ENCODE results near the gene PDE6B.

PDE6B gene

DNA sequence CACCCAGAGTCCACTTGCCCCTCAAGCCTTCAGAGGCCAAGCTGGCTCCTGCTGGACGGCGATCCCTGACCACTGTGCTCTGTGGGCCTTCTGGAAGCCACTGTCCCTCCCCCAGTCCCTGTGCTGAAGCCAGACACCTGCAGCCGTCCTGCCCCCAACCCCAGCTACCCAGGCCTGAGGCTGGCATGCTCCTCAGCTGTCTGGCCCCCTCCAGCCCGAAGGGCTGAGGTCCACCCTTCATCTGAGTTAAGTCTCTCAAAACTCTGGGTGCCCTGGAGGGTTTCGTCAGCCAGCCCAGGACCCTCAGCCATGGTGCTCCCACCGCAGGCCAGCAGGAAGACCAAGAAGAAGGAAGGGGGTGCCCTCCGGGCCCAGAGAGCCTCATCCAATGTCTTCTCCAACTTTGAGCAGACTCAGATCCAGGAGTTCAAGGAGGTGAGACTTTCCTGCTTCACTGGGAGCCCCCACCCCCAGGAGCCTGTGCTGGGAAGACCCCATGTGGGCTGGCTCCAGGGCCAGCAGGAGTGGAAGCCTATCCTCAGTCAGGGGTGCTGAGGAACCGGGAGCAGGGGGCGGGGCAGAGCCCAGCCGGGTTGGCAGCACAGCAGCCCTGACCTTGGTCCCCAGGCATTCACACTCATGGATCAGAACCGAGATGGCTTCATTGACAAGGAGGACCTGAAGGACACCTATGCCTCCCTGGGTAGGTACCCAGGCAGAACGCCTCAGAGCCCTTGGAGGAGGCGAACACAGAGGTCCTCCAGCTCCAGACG is 53.1 kb downstream of the PDE6B start:
- TF ChIP-seq, protein P1, sequence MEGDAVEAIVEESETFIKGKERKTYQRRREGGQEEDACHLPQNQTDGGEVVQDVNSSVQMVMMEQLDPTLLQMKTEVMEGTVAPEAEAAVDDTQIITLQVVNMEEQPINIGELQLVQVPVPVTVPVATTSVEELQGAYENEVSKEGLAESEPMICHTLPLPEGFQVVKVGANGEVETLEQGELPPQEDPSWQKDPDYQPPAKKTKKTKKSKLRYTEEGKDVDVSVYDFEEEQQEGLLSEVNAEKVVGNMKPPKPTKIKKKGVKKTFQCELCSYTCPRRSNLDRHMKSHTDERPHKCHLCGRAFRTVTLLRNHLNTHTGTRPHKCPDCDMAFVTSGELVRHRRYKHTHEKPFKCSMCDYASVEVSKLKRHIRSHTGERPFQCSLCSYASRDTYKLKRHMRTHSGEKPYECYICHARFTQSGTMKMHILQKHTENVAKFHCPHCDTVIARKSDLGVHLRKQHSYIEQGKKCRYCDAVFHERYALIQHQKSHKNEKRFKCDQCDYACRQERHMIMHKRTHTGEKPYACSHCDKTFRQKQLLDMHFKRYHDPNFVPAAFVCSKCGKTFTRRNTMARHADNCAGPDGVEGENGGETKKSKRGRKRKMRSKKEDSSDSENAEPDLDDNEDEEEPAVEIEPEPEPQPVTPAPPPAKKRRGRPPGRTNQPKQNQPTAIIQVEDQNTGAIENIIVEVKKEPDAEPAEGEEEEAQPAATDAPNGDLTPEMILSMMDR (IDR thresholded peaks at IDR 0.05; ENCODE audit: low read depth, low read length) = no peak
- no peak for DNase-seq (ENCODE audit: extremely low read depth, low read depth)

DNA sequence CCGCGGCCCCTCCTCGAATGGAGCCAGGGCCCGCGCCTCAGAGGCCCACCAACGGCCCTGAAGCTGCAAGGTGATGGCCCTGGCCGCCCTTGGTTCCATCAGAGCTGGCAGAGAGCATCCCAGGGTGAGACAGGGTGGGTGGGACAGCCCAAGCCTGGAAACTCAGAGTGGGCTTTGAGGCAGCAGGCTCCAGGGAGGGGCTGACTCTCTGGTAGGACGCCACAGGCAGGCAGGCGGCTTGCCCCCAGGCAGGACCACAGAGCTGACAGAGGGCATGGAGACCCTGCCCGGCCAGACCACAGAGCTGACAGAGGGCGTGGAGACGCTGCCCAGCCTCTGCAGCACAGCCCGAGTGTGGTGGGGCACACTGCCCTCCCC is 53.7 kb downstream of the PDE6B start:
- TF ChIP-seq, protein P1 (IDR thresholded peaks at IDR 0.05; ENCODE audit: low read depth, low read length) = no peak
- no peak for DNase-seq (ENCODE audit: extremely low read depth, low read depth)

DNA sequence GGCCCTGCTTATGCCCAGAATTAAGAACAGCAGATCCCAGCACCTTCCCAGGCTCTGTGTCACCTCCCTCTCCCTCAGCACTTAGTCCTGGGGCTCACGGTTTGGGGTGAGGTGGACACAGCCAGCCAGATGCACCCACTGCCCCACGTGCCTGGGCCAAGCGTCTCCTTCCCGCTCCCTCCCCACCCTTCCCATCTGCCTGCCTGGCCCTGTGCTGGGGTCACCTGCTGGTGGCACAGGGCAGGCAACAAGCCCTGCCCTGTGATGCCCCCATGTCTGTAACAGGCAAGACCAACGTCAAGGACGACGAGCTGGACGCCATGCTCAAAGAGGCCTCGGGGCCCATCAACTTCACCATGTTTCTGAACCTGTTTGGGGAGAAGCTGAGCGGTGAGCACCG is 54.3 kb downstream of the PDE6B start:
- no peak for DNase-seq (ENCODE audit: extremely low read depth, low read depth)
- TF ChIP-seq, protein P1 (IDR thresholded peaks at IDR 0.05; ENCODE audit: low read depth, low read length) = no peak

DNA sequence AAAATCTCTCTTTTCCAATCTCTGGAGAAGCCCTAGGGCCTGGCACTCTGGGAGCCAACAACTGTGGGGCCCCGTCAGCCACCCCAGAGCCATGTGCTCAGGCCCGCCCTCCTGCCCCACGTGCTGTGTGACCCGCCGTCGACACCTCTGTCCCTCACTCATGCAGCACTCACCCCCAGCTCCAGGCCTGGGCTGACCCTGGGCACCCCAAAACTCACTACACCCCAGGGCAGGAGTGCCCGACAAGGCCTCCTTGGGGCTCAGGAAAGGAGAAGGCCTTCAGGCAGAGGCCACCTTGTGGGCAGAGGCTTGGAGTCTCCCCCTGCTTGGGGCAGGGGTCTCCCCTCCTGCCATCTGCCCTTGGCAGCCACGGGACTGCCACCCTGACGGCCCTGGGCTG is 54.7 kb downstream of the PDE6B start:
- no peak for DNase-seq (ENCODE audit: extremely low read depth, low read depth)
- TF ChIP-seq, protein P1 (IDR thresholded peaks at IDR 0.05; ENCODE audit: low read depth, low read length) = no peak

DNA sequence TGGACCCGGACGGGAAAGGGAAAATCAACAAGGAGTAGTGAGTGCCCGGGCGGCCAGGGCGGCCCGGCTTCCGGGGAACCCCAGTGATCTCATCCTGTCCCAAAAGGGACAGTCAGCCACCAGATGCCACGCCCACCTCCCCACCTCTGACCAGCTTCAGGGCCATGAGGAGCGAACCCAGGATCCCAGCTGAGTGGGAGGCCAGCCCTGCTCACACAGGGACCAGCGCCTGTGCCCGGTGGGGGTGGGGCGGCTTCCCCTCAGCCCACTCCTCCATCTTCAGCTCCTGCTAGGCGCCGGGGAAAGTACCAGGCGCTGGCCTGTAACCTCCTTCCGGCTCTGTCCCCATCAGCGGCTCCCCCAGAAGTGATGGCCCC is 55.2 kb downstream of the PDE6B start:
- TF ChIP-seq, protein P1 (IDR thresholded peaks at IDR 0.05; ENCODE audit: low read depth, low read length) = no peak
- no peak for DNase-seq (ENCODE audit: extremely low read depth, low read depth)

DNA sequence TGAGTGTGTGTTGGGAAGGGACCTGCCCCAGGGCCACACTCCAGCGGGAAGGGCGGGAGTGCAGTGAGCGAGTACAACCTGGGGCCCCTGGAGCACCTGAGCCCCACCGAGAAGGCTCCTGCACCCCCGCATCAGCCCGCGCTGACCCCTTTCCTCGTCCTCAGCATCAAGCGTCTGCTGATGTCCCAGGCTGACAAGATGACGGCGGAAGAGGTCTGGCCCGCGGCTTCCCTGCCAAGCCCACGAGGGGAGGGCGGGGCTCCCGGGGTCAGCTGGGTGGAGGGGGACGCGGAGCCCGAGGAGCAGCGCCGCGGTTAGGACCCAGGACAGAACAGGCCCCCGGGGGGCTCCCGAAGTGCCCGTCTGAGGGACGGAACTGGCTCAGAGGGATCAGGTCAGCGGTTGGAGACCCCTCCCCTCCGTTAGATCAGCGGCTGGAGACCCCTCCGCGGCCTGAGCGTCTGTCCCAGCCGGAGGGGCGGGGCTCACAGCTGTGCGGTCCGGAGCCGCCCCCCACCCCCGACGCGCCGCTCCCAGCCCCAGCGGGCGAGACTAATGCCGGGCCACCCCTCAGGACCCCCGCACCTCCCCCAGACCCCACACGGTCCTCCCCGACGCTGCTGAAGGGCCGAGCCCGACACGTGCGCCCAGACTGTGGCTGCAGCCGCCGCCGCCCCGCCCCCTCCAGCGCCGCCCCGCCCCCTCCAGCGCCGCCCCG is 55.7 kb downstream of the PDE6B start:
- TF ChIP-seq, protein P1 (IDR thresholded peaks at IDR 0.05; ENCODE audit: low read depth, low read length) = no peak
- no peak for DNase-seq (ENCODE audit: extremely low read depth, low read depth)

DNA sequence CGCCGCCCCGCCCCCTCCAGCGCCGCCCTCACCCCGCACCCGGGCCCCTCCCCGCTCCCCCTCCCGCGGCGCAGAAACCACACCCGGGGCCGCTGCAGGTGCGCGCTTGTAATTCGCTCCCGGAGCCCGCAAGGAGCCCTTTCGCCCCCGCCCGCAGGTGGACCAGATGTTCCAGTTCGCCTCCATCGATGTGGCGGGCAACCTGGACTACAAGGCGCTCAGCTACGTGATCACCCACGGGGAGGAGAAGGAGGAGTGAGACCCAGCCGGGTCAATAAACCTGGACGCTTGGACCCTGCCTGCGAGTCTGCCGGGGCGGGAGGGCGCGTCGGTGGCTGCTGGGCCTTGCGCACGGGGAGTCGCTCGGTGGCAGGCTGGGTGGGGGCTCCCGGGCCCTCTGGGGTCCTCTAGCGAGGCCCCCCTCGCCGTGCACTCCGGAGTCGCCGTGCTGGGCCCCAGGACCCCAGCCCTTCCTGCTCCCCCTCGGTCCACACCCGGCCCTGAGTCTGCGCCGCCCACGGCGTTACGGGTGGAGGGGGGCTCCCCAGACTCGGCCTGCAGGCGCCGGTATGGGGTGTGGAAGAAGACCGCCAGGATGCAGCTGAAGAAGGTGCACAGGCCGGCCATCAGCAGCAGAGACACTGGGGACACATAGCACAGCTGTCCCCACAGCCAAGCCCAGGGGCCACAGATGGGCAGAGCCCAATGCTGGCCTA is 56.5 kb downstream of the PDE6B start:
- TF ChIP-seq, protein P1 (IDR thresholded peaks at IDR 0.05; ENCODE audit: low read depth, low read length) = no peak

More for the DNA sequence above, 56.5 kb downstream of the PDE6B start:
- DNase-seq (ENCODE audit: extremely low read depth, low read depth) = no peak

Data from AG09319 (cell line).